Measurements from ENCODE around the gene OTOP3. TPM values are rescaled to one million over a fixed set of nuclear protein-coding genes. Genes with fewer than 3 reads are reported as not detected.
A peak's percentile ranks its signal among the peaks of the same experiment; 100 is the strongest.

Gene OTOP3
- total RNA-seq, 1 experiment from 2014 or later, result not detected

DNA sequence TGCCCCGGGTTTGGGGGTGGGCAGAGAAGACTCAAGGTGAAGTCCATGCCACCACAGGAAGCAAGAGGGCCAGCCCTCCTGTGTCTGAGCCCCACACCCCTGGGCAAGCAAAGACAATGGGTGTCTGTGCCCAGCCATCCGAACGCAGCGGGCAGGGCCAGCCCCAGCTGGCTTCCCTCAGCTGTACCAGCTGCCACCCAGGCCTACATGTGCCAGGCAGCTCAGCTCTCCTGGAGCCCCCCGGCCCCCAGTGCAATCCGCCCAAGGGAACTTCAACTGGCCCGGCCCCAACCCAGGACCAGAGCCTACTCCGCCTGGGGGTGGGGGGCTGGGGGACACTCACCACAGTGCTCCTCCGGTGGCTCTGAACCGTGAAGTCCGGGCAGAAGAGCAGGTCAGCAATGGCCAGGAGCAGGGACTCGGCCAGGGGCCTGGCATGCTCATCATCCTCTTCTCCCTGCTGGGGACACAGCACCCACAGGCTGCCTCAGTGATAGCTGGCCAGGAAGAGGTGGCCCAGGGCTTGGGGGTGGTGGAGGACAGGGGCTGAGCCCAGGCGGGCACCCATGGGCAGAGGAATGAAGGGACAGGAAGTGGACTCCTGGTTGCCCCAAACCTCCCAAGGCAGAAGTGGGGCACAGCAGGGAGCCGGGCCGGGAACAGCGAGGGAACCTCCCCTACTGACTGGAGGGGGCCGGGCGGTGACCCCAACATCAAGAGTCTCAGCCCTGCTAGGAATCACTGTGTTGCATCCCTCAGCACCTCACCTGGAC lies 27.1 kb downstream of the OTOP3 start:
- Histone ChIP-seq H3K36me3 (ENCODE audit: control insufficient read depth, insufficient read depth, low read length) (peaks cover 1% of the 10 kb centered on the region; the same call in 1 of the 2 replicates), H3K27me3 (replicated peaks; ENCODE audit: control insufficient read depth, insufficient read depth, low read length) (no peaks in the 10 kb centered on the region), H3K9me3 (no peaks in the 10 kb centered on the region), H3K4me1 (peaks cover 7% of the 10 kb centered on the region), H3K4me3 (ENCODE audit: low read depth, low read length) (no peak overlapping the region)
- ChIA-PET CTCF (interaction anchor here (0.9 to 3.9 kb wide), 17 partner anchors 10 to 239 kb away, joined by 3 to 86 read pairs (median 7); partner anchors contain the start of genes CDR2L, HID1, MRPL58 and OTOP3), POLR2A (interaction anchor here (0.6 to 2.3 kb wide), 3 partner anchors 25 to 206 kb away, joined by 8 to 18 read pairs (median 13); partner anchors contain the start of genes CDR2L and MRPL58)
- H3K9me3 Mint-ChIP-seq (ENCODE audit: unreplicated experiment), result no peaks in the 10 kb centered on the region
- no TSS peak for BruUV-seq (replicated peaks)
- no peak overlapping the region for H3K4me3 Mint-ChIP-seq (ENCODE audit: unreplicated experiment)
- H3K27me3 Mint-ChIP-seq (ENCODE audit: insufficient read depth, unreplicated experiment), result no peaks in the 10 kb centered on the region
- intact Hi-C loops (cut with micrococcal nuclease; ENCODE audit: unreplicated experiment), result no loop called here
- H3K27ac Mint-ChIP-seq (ENCODE audit: unreplicated experiment), result no peak overlapping the region
- no peak for DNase-seq
- peaks cover 18% of the 10 kb centered on the region for H3K36me3 Mint-ChIP-seq (ENCODE audit: insufficient read depth, unreplicated experiment)
- H3K4me1 Mint-ChIP-seq (ENCODE audit: low read depth, unreplicated experiment), result peaks cover 21% of the 10 kb centered on the region
- TF ChIP-seq, protein P1, sequence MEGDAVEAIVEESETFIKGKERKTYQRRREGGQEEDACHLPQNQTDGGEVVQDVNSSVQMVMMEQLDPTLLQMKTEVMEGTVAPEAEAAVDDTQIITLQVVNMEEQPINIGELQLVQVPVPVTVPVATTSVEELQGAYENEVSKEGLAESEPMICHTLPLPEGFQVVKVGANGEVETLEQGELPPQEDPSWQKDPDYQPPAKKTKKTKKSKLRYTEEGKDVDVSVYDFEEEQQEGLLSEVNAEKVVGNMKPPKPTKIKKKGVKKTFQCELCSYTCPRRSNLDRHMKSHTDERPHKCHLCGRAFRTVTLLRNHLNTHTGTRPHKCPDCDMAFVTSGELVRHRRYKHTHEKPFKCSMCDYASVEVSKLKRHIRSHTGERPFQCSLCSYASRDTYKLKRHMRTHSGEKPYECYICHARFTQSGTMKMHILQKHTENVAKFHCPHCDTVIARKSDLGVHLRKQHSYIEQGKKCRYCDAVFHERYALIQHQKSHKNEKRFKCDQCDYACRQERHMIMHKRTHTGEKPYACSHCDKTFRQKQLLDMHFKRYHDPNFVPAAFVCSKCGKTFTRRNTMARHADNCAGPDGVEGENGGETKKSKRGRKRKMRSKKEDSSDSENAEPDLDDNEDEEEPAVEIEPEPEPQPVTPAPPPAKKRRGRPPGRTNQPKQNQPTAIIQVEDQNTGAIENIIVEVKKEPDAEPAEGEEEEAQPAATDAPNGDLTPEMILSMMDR (IDR thresholded peaks at IDR 0.05; ENCODE audit: insufficient read depth in 1 of 2, low read depth in 1 of 2, low read length in 1 of 2, severe bottlenecking in 1 of 2, unreplicated experiment in 1 of 2), result no peak

DNA sequence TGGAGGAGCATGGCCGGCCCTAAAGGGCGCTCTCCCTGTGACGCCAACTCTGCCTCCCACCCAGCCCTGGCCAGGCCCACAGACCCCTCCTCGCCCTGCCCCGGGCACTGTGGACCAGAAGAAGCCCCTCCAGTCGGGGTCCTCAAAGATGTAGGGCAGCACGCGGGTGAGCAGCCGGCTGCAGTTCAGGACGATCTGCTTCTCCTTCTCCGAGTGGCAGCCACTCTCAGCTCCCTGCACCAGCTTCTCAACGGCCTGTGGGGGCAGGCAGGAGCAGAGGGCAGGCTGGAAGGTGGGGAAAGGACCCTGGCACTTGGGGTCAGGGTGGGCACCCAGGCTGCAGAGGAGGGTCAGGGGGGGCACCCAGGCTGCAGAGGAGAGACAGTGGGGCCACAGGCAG lies 28.0 kb downstream of the OTOP3 start:
- H3K4me3 ChIP-seq (ENCODE audit: low read depth, low read length), result no peak overlapping the region
- H3K27me3 Mint-ChIP-seq (ENCODE audit: insufficient read depth, unreplicated experiment), result no peaks in the 10 kb centered on the region
- H3K36me3 Mint-ChIP-seq (ENCODE audit: insufficient read depth, unreplicated experiment), result peaks cover 24% of the 10 kb centered on the region
- H3K4me3 Mint-ChIP-seq (ENCODE audit: unreplicated experiment), result no peak overlapping the region
- no peaks in the 10 kb centered on the region for H3K9me3 Mint-ChIP-seq (ENCODE audit: unreplicated experiment)
- no peak overlapping the region for H3K27ac Mint-ChIP-seq (ENCODE audit: unreplicated experiment)
- ChIA-PET POLR2A (no interaction called here), CTCF (interaction anchor here (0.7 to 3.9 kb wide), 7 partner anchors 9 to 238 kb away, joined by 3 to 61 read pairs (median 5); partner anchors contain the start of genes CDR2L, HID1 and MRPL58)
- H3K36me3 ChIP-seq (ENCODE audit: control insufficient read depth, insufficient read depth, low read length), result peaks cover 1% of the 10 kb centered on the region; the same call in 1 of the 2 replicates
- peaks cover 28% of the 10 kb centered on the region for H3K4me1 Mint-ChIP-seq (ENCODE audit: low read depth, unreplicated experiment)
- BruUV-seq (replicated peaks), result no TSS peak
- no peaks in the 10 kb centered on the region for H3K27me3 ChIP-seq (replicated peaks; ENCODE audit: control insufficient read depth, insufficient read depth, low read length)
- H3K4me1 ChIP-seq, result peaks cover 15% of the 10 kb centered on the region
- no peaks in the 10 kb centered on the region for H3K9me3 ChIP-seq
- TF ChIP-seq, protein P1 (IDR thresholded peaks at IDR 0.05; ENCODE audit: insufficient read depth in 1 of 2, low read depth in 1 of 2, low read length in 1 of 2, severe bottlenecking in 1 of 2, unreplicated experiment in 1 of 2), result peak in 1 of 2 experiments; percentile 12
- intact Hi-C loops (cut with micrococcal nuclease; ENCODE audit: unreplicated experiment), result no loop called here
- no peak for DNase-seq

DNA sequence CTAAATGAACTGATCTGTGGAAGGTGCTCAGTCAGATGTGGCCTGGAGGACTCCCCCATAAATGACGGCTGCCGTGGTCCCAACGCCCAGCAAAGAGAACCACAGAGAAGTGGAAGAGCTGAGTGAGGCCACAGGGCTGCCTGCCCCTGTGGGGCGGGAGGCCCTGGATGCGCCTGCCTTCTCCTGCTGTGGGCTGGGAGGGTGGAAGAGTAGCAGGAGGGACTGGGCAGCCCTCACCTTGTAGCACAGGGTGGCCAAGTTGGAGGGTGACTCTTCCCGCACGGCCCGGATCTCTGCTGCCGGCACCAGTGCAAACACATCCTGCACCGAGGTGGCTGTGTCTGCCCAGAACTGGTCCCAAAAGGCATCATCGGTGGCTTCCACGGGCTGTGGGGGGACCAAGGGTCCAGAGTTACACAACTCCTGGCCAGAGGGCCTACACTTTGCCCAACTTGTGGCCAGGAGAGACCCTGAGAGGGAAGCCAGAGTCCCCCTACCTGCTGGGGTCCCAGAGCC lies 28.6 kb downstream of the OTOP3 start:
- Mint-ChIP-seq H3K36me3 (ENCODE audit: insufficient read depth, unreplicated experiment) (peaks cover 24% of the 10 kb centered on the region), H3K4me3 (ENCODE audit: unreplicated experiment) (no peak overlapping the region), H3K27me3 (ENCODE audit: insufficient read depth, unreplicated experiment) (no peaks in the 10 kb centered on the region), H3K9me3 (ENCODE audit: unreplicated experiment) (no peaks in the 10 kb centered on the region), H3K4me1 (ENCODE audit: low read depth, unreplicated experiment) (peaks cover 33% of the 10 kb centered on the region), H3K27ac (ENCODE audit: unreplicated experiment) (no peak overlapping the region)
- intact Hi-C loops (cut with micrococcal nuclease; ENCODE audit: unreplicated experiment), result no loop called here
- TF ChIP-seq, protein P1 (IDR thresholded peaks at IDR 0.05; ENCODE audit: insufficient read depth in 1 of 2, low read depth in 1 of 2, low read length in 1 of 2, severe bottlenecking in 1 of 2, unreplicated experiment in 1 of 2), result no peak
- H3K4me3 ChIP-seq (ENCODE audit: low read depth, low read length), result no peak overlapping the region
- no peaks in the 10 kb centered on the region for H3K9me3 ChIP-seq
- CTCF ChIA-PET, result interaction anchor here (0.6 to 1.5 kb wide), 3 partner anchors 41 to 237 kb away, joined by 3 to 5 read pairs (median 3); no protein-coding TSS in a partner anchor
- no peaks in the 10 kb centered on the region for H3K27me3 ChIP-seq (replicated peaks; ENCODE audit: control insufficient read depth, insufficient read depth, low read length)
- H3K36me3 ChIP-seq (ENCODE audit: control insufficient read depth, insufficient read depth, low read length), result peaks cover 1% of the 10 kb centered on the region; the same call in 1 of the 2 replicates
- no peak for DNase-seq
- POLR2A ChIA-PET, result no interaction called here
- BruUV-seq (replicated peaks), result no TSS peak
- H3K4me1 ChIP-seq, result peaks cover 22% of the 10 kb centered on the region

Measured in Caco-2 (cell line).